ENCODE results near the gene HOXB3. TPM values are rescaled to one million over a fixed set of nuclear protein-coding genes. Genes with fewer than 3 reads are reported as not detected.

Gene HOXB3
- polyA plus RNA-seq, 1 donor: 30.8 TPM

GRCh38 chr17:48552466-48553189, 37.4 kb downstream of the HOXB3 start:
- no CpG with 5 or more reads among the region's 11 CpGs for WGBS (ENCODE audit: insufficient coverage, low lambda C conversion rate)
- Histone ChIP-seq H3K4me1 (ENCODE audit: control insufficient read depth, insufficient read depth, low read length) (peaks cover 15% of the 10 kb centered on the region), H3K9me3 (ENCODE audit: control insufficient read depth, low read depth, low read length) (peaks cover 9% of the 10 kb centered on the region), H3K27me3 (ENCODE audit: control insufficient read depth, insufficient read depth, low read length) (peaks cover 80% of the 10 kb centered on the region), H3K36me3 (ENCODE audit: control insufficient read depth, insufficient read depth, low read length) (peaks cover 14% of the 10 kb centered on the region), H3K27ac (ENCODE audit: low read length) (peak overlapping the region; percentile 88), H3K4me3 (ENCODE audit: low read length) (no peak overlapping the region)
- DNase-seq: no peak

GRCh38 chr17:48551596-48552465, 38.2 kb downstream of the HOXB3 start:
- Histone ChIP-seq H3K27me3 (ENCODE audit: control insufficient read depth, insufficient read depth, low read length) (peaks cover 81% of the 10 kb centered on the region), H3K27ac (ENCODE audit: low read length) (peak overlapping the region; percentile 88), H3K4me1 (ENCODE audit: control insufficient read depth, insufficient read depth, low read length) (peaks cover 14% of the 10 kb centered on the region), H3K9me3 (ENCODE audit: control insufficient read depth, low read depth, low read length) (peaks cover 9% of the 10 kb centered on the region), H3K36me3 (ENCODE audit: control insufficient read depth, insufficient read depth, low read length) (peaks cover 14% of the 10 kb centered on the region), H3K4me3 (ENCODE audit: low read length) (no peak overlapping the region)
- no CpG with 5 or more reads among the region's 47 CpGs for WGBS (ENCODE audit: insufficient coverage, low lambda C conversion rate)
- DNase-seq: no peak

GRCh38 chr17:48551214-48551555, 38.9 kb downstream of the HOXB3 start:
- H3K27me3 ChIP-seq (ENCODE audit: control insufficient read depth, insufficient read depth, low read length): peaks cover 81% of the 10 kb centered on the region
- peaks cover 14% of the 10 kb centered on the region for H3K36me3 ChIP-seq (ENCODE audit: control insufficient read depth, insufficient read depth, low read length)
- WGBS (ENCODE audit: insufficient coverage, low lambda C conversion rate): no CpG with 5 or more reads among the region's 19 CpGs
- peak overlapping the region; percentile 88 for H3K27ac ChIP-seq (ENCODE audit: low read length)
- no peak for DNase-seq
- no peak overlapping the region for H3K4me3 ChIP-seq (ENCODE audit: low read length)
- H3K4me1 ChIP-seq (ENCODE audit: control insufficient read depth, insufficient read depth, low read length): peaks cover 15% of the 10 kb centered on the region
- peaks cover 9% of the 10 kb centered on the region for H3K9me3 ChIP-seq (ENCODE audit: control insufficient read depth, low read depth, low read length)

DNA sequence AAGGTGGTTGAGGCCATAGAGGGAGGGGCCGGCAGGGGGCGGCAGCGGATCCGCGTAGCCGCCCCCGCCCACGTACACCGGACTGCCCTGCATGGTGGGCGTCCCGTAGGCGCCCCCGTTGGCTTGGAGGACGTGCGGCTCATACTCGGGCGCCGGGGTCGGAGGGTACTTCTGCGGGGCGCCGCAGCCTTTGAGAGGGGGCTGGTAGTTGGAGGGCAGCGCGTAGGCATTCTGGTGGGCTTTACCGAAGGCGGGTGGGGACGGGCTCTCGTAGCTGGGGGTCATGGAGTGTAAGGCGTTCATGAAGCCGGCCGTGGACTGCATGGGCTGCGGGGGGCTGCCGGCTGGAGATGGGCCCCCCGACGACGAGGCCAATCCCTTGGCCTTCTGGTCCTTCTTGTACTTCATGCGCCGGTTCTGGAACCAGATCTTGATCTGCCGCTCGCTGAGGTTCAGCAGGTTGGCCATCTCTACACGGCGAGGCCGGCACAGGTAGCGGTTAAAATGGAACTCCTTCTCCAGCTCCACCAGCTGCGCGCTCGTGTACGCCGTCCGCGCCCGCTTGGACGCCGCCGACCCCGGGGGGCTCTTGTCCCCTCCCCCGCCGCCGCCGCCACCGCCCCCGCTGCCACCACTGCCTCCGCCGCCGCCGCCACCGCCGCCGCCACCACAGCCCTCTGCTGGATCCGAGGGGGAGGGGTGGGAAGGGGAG, 39.4 kb downstream of the HOXB3 start:
- Histone ChIP-seq H3K27ac (ENCODE audit: low read length) (peak overlapping the region; percentile 88), H3K36me3 (ENCODE audit: control insufficient read depth, insufficient read depth, low read length) (peaks cover 14% of the 10 kb centered on the region), H3K4me3 (ENCODE audit: low read length) (no peak overlapping the region), H3K9me3 (ENCODE audit: control insufficient read depth, low read depth, low read length) (peaks cover 9% of the 10 kb centered on the region), H3K27me3 (ENCODE audit: control insufficient read depth, insufficient read depth, low read length) (peaks cover 79% of the 10 kb centered on the region), H3K4me1 (ENCODE audit: control insufficient read depth, insufficient read depth, low read length) (peaks cover 15% of the 10 kb centered on the region)
- no peak for DNase-seq
- WGBS (ENCODE audit: insufficient coverage, low lambda C conversion rate): no CpG with 5 or more reads among the region's 70 CpGs

DNA sequence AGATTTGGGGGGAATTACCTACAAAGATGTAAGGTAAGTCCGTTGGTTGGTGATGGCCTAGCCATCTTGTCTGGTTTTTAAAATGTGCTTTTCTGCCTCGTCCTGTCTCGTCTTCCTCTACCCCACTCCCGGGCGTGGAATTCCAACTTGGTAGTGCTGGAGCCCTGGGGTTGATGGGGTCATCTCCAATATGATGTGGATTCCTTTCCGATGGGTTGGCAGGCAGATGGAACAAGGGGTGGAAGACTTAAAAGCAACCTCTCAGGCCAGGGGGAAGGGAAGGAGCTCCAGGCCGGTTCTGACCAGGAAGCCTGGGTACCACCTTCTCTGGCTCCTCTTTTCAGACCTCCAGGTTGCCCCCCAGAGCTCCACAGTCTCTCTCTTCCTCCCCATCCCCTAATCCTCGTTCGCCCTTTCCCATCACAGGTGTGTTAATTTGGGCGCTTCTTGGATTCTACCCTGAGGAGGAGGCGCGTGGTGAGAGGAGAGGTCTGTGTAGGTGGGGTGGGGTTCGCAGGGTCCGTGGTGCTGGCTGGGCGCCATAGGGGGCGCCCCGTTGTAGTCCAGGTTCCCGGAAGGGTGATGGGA, 40.0 kb downstream of the HOXB3 start:
- no CpG with 5 or more reads among the region's 18 CpGs for WGBS (ENCODE audit: insufficient coverage, low lambda C conversion rate)
- Histone ChIP-seq H3K36me3 (ENCODE audit: control insufficient read depth, insufficient read depth, low read length) (peaks cover 14% of the 10 kb centered on the region), H3K4me3 (ENCODE audit: low read length) (no peak overlapping the region), H3K4me1 (ENCODE audit: control insufficient read depth, insufficient read depth, low read length) (peaks cover 20% of the 10 kb centered on the region), H3K27ac (ENCODE audit: low read length) (peak overlapping the region; percentile 88), H3K9me3 (ENCODE audit: control insufficient read depth, low read depth, low read length) (peaks cover 9% of the 10 kb centered on the region), H3K27me3 (ENCODE audit: control insufficient read depth, insufficient read depth, low read length) (peaks cover 84% of the 10 kb centered on the region)
- DNase-seq: no peak

GRCh38 chr17:48549281-48549630, 40.8 kb downstream of the HOXB3 start:
- WGBS (ENCODE audit: insufficient coverage, low lambda C conversion rate): no CpG with 5 or more reads among the region's 3 CpGs
- Histone ChIP-seq H3K9me3 (ENCODE audit: control insufficient read depth, low read depth, low read length) (peaks cover 8% of the 10 kb centered on the region), H3K4me1 (ENCODE audit: control insufficient read depth, insufficient read depth, low read length) (peaks cover 18% of the 10 kb centered on the region), H3K27me3 (ENCODE audit: control insufficient read depth, insufficient read depth, low read length) (peaks cover 84% of the 10 kb centered on the region), H3K27ac (ENCODE audit: low read length) (peak overlapping the region; percentile 88), H3K36me3 (ENCODE audit: control insufficient read depth, insufficient read depth, low read length) (peaks cover 14% of the 10 kb centered on the region), H3K4me3 (ENCODE audit: low read length) (no peak overlapping the region)
- DNase-seq: no peak

GRCh38 chr17:48548523-48549280, 41.3 kb downstream of the HOXB3 start:
- H3K36me3 ChIP-seq (ENCODE audit: control insufficient read depth, insufficient read depth, low read length): peaks cover 14% of the 10 kb centered on the region
- H3K4me3 ChIP-seq (ENCODE audit: low read length): no peak overlapping the region
- no peak for DNase-seq
- peaks cover 8% of the 10 kb centered on the region for H3K9me3 ChIP-seq (ENCODE audit: control insufficient read depth, low read depth, low read length)
- H3K4me1 ChIP-seq (ENCODE audit: control insufficient read depth, insufficient read depth, low read length): peaks cover 18% of the 10 kb centered on the region
- H3K27ac ChIP-seq (ENCODE audit: low read length): peak overlapping the region; percentile 88
- 96% methylated on average over 3 of the region's 6 CpGs for whole genome bisulfite sequencing (ENCODE audit: insufficient coverage, low lambda C conversion rate)
- H3K27me3 ChIP-seq (ENCODE audit: control insufficient read depth, insufficient read depth, low read length): peaks cover 84% of the 10 kb centered on the region

DNA sequence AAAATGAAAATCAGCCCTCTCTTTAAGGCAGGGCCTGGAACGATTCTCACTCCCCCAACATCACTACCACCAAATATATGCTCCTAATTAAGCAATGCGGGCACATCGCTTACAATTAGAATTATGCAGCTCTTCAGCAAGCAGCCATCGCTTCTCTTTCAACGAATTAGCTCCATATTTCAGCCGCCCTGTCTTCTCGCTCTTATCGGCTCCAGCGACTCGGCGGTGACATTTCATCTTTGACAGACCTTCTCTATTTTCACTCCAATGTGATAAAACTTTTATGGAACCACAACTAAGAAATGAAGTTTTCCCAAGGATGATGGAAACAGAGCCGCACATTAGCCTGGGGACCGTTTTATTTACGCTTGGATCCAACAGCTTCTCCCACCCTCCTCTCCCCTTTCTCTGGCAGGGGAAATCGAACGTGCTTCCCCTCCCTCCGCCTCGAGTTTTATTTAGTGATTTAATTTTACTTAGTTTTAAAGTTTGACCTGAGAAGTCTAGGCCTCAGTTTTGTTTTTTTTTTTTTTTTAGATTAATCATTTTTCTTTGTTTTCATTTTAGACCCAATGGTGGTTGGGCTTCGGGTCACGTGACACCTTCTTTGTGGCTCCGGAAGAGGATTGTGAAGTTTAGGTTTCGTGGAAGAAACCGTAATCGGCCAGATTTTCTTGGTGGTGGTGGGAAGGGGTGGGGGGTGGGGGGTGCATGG, 42.1 kb downstream of the HOXB3 start:
- peaks cover 8% of the 10 kb centered on the region for H3K9me3 ChIP-seq (ENCODE audit: control insufficient read depth, low read depth, low read length)
- H3K27me3 ChIP-seq (ENCODE audit: control insufficient read depth, insufficient read depth, low read length): peaks cover 85% of the 10 kb centered on the region
- peaks cover 14% of the 10 kb centered on the region for H3K36me3 ChIP-seq (ENCODE audit: control insufficient read depth, insufficient read depth, low read length)
- H3K4me1 ChIP-seq (ENCODE audit: control insufficient read depth, insufficient read depth, low read length): peaks cover 18% of the 10 kb centered on the region
- peak overlapping the region; percentile 88 for H3K27ac ChIP-seq (ENCODE audit: low read length)
- 45% methylated on average over 12 of the region's 24 CpGs for WGBS (ENCODE audit: insufficient coverage, low lambda C conversion rate)
- peak in 1 of 2 donors; percentile 48 for DNase-seq
- no peak overlapping the region for H3K4me3 ChIP-seq (ENCODE audit: low read length)

All from large intestine (tissue), 3 donors.